NCI-H2227 (cell line): ENCODE data around the gene INS.

Experiments
- DNase-seq: peaks from one replicate; lab custom pipeline; 2025; ENCODE audit not compliant: unreplicated experiment; lab: John Stamatoyannopoulos, UW

The INS gene

GRCh38 chr11:2167141-2168045 is 6.4 kb upstream of the INS start:
- no peak for DNase-seq

DNA sequence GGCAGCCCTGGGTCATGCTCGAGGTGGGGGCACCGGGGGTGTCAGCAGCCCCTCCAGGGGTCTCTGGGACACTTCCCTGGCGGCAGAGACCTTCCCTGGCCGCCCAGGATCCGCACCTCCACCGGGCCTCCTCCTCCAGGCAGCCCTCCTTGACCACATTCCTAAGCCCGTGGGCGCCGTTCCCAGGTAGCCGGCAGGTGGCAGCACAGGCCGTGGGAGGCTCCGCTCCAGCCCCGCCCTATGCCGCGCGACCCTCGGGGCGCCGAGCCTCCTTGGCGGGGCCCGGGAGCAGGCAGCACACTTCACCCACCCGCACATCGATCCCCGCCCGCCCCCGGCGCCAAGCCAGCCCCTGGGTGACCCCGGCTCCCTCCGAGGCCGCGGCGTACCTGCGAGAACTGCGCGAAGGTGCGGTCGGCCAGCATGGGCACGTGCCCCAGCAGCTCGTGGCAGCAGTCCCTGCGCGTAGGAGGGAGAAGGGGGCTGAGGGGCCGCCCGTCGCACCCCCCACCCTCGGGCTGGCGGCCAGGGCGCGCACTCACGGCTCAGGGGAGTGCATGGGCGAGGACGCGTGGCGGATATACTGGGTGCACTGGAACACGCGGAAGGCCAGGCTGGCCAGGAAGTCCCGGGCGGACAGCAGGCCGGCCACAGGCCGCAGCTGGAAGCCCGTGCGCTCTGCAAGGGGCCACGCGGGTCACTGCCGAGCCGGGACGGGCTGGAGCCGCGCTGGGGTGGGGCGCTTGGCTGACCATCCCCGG is 5.3 kb upstream of the INS start:
- DNase-seq = no peak

- DNase-seq = no peak
Measured at GRCh38 chr11:2165571-2165970, 4.6 kb upstream of the INS start.

GRCh38 chr11:2164861-2165555 is 4.0 kb upstream of the INS start:
- DNase-seq = no peak

DNA sequence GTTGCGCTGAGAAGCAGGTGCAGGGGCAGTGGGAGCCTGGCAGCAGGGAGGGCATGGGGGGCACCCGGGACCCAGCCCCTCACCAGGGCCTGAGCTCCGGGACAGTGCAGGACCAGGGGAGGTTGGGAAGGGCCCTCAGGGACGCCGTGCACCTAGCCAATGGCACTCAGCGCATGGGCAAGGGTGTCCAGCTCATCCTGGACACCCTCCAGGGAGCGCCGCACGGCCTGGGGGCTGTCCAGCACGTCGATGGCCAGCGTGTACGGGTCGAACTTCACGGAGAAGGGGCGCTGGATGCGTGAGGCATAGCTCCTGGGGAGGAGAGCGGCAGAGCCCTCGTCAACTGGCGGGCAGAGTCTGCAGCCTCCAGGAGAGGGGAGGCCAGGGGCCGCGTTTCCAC is 3.1 kb upstream of the INS start:
- DNase-seq = no peak

GRCh38 chr11:2163428-2163978 is 2.5 kb upstream of the INS start:
- DNase-seq = no peak

- DNase-seq = no peak
Measured at GRCh38 chr11:2159536-2160413, 1.2 kb downstream of the INS start.

- DNase-seq = no peak
Measured at GRCh38 chr11:2158966-2159365, 2.0 kb downstream of the INS start.

DNA sequence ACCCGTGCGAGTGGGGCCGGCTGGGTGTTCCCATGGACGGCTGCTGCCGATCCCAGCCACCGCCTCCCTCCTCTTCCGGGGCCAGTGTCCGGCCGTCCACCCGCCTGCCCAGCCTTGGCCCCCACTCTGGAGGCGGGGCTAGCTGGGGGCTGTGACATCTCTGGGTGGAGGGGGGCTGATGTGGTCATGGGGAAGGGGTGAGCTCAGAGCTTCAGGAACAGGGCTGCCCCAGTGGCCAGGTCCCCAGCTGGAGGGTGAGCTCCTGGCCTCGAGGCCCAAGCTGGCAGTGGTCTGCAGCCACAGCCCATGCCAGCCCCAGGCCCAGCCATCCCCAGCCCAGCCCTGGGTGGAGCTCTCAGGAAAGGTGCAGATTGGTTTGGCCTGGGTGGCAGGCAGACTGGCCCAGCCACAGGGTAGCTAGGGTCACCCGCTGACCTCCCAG is 2.7 kb downstream of the INS start:
- DNase-seq = no peak

DNA sequence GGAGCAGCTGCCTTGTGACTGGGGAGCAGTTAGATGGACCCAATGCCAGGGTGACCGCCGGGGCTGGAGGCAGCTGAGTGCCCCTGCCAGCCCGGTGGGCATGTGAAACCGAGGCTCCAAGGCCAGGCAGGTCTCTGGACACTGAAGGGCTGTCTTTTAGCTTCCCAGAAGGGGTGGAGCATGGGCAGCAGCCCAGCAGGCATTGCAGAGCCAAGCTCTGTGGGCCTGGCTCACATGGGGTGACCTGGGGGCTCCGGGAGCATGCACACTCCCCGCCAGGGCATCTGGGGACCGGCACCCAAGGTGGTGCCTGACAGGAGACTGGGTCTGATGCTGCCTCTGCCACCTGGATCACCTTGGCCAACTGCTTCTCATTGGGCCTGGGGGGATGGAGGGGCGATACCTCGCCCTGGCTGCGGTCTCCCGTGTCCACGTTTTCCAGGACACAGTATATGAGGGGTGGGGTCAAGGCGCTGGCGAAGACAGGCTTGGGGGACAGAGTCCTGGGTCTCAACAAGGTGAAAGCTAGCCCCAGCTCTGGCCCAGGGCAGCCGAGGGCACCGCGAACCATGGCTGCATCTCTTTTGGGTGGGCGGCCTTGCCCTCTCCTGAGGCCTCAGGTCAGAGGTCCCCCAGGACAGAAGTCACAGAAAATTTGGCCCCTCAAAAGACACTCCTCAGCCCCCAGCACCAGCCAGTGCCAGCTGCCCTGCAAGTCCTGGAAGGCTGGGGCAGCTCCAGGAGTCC is 3.5 kb downstream of the INS start:
- DNase-seq = no peak

DNA sequence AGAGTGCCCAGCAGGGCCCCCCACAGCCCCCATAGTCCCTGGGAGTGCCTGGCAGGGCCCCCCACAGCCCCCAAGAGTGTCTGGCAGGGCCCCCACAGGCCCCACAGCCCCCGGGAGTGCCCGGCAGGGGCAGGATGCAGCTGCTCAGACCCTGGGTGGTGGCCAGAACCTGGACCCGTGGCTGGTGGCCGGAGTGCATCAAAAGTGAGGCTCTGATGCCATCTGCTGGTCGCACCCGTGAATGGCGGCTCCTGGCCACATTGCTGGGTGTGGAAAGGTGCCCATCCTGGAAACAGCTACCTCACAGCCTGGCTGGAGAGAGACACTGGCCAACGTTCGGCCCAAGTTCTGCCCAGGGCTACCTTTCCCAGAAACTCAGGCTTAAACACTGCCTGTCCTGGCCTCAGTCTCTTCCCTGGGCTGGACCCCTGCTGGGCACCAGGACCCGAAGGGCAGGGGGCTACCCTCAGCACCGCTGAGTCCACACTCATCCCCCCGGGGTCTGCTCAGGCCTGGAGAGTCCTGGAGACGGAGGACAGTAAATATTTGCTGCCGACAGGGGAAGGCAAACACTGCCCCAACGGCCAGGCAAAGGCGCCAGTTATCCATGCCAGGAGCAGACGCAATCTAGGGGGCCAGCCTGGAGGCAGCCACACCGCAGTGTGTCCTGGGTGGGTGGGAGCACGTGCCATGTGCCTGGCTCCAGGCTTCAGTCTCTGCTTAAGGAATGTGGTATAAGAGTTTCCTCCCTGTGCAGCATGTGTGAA is 4.4 kb downstream of the INS start:
- peak; percentile 81 for DNase-seq

GRCh38 chr11:2155511-2155910 is 5.5 kb downstream of the INS start:
- DNase-seq = no peak

GRCh38 chr11:2154889-2155288 is 6.1 kb downstream of the INS start:
- no peak for DNase-seq

GRCh38 chr11:2154195-2154585 is 6.8 kb downstream of the INS start:
- DNase-seq = no peak

- no peak for DNase-seq
Measured at GRCh38 chr11:2153581-2154194, 7.3 kb downstream of the INS start.

GRCh38 chr11:2151500-2152257 is 9.3 kb downstream of the INS start:
- DNase-seq = peak; percentile 94
